ENCODE measurements around the gene ITPRIPL1.

DNA sequence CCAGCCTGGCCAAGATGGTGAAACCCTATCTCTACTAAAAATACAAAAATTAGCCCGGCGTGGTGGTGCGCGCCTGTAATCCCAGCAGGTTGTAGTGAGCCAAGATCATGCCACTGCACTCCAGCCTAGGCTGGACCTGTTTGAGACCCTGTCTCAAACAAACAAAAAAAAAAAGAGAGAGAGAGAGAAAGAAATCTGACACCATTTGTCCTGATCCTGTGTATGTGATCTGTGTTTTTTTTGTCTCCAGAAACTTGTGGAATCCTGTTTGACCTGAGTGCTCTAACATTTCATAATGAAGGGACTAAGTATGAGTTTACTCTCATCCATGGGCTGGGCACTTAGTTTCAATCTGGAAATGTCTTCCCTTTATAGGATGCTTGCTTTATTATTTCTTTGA lies 6.4 kb upstream of the ITPRIPL1 start:
- TF ChIP-seq SMC3 (IDR thresholded peaks at IDR 0.05; ENCODE audit: low read depth, low read length), result no peak
- TF ChIP-seq, protein P1, sequence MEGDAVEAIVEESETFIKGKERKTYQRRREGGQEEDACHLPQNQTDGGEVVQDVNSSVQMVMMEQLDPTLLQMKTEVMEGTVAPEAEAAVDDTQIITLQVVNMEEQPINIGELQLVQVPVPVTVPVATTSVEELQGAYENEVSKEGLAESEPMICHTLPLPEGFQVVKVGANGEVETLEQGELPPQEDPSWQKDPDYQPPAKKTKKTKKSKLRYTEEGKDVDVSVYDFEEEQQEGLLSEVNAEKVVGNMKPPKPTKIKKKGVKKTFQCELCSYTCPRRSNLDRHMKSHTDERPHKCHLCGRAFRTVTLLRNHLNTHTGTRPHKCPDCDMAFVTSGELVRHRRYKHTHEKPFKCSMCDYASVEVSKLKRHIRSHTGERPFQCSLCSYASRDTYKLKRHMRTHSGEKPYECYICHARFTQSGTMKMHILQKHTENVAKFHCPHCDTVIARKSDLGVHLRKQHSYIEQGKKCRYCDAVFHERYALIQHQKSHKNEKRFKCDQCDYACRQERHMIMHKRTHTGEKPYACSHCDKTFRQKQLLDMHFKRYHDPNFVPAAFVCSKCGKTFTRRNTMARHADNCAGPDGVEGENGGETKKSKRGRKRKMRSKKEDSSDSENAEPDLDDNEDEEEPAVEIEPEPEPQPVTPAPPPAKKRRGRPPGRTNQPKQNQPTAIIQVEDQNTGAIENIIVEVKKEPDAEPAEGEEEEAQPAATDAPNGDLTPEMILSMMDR (IDR thresholded peaks at IDR 0.05), result no peak
- TF ChIP-seq, protein P2, sequence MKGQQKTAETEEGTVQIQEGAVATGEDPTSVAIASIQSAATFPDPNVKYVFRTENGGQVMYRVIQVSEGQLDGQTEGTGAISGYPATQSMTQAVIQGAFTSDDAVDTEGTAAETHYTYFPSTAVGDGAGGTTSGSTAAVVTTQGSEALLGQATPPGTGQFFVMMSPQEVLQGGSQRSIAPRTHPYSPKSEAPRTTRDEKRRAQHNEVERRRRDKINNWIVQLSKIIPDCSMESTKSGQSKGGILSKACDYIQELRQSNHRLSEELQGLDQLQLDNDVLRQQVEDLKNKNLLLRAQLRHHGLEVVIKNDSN (IDR thresholded peaks at IDR 0.05; ENCODE audit: borderline replicate concordance, low read depth), result no peak
- no peak for TF ChIP-seq NFIC (IDR thresholded peaks at IDR 0.05; ENCODE audit: borderline replicate concordance)
- TF ChIP-seq RAD21 (IDR thresholded peaks at IDR 0.05; ENCODE audit: low read length), result no peak
- TF ChIP-seq MXI1 (IDR thresholded peaks at IDR 0.05; ENCODE audit: low read depth, low read length), result no peak
- TF ChIP-seq GABPA (IDR thresholded peaks at IDR 0.05; ENCODE audit: low read depth), result no peak
- TF ChIP-seq POLR2AphosphoS5 (IDR thresholded peaks at IDR 0.05; ENCODE audit: low read depth, low read length), result no peak
- TF ChIP-seq RFX5 (IDR thresholded peaks at IDR 0.05; ENCODE audit: low read length), result no peak
- TF ChIP-seq, protein P3, sequence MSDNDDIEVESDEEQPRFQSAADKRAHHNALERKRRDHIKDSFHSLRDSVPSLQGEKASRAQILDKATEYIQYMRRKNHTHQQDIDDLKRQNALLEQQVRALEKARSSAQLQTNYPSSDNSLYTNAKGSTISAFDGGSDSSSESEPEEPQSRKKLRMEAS (IDR thresholded peaks at IDR 0.05; ENCODE audit: low read depth), result no peak
- no peak for TF ChIP-seq EZH2phosphoT487 (IDR thresholded peaks at IDR 0.05; ENCODE audit: borderline replicate concordance, low read depth)
- no peak for TF ChIP-seq EP300 (IDR thresholded peaks at IDR 0.05; ENCODE audit: borderline replicate concordance in 1 of 2, low read depth in 1 of 2, low read length in 1 of 2)
- no peak for TF ChIP-seq FOSL2 (IDR thresholded peaks at IDR 0.05; ENCODE audit: borderline replicate concordance, low read depth)
- TF ChIP-seq, protein P4, sequence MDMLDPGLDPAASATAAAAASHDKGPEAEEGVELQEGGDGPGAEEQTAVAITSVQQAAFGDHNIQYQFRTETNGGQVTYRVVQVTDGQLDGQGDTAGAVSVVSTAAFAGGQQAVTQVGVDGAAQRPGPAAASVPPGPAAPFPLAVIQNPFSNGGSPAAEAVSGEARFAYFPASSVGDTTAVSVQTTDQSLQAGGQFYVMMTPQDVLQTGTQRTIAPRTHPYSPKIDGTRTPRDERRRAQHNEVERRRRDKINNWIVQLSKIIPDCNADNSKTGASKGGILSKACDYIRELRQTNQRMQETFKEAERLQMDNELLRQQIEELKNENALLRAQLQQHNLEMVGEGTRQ (IDR thresholded peaks at IDR 0.05; ENCODE audit: borderline replicate concordance, low read depth, low read length), result no peak
